ENCODE data around the gene FCHSD2.

Gene FCHSD2

DNA sequence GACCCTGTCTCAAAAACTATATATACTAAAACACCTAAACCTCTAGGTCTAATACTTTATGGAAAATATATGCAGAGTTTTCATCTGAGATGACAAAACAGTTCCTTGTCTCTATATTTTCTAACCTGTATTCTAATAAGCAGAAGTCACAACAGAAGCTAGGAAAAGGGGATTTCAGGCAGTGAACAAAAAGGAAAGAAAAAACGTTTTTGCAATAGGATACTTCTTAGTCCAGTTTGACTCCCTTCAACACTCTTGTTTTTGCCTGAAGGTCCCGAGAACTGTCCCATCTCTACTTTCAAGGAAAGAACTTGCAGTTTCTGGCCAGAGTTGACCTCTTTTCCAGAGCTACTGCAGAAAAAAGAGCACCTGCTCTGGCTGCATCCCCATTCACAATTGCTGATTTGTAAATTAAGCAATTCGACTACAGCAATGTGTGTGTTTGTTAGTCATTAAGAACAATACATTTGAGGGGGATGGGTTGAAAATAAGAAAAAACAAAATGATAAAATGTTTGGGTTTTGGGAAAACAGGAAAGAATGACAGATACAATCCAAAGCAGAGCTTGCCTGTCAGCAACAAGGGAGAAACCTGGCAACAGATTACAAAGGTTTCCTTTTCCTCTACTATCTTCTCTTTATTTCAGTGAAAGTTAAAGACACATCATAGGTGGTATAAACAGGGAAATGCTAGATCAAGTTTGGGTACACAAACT lies 160.0 kb downstream of the FCHSD2 start:
- no peak for TF ChIP-seq CTCF (IDR thresholded peaks at IDR 0.05)

DNA sequence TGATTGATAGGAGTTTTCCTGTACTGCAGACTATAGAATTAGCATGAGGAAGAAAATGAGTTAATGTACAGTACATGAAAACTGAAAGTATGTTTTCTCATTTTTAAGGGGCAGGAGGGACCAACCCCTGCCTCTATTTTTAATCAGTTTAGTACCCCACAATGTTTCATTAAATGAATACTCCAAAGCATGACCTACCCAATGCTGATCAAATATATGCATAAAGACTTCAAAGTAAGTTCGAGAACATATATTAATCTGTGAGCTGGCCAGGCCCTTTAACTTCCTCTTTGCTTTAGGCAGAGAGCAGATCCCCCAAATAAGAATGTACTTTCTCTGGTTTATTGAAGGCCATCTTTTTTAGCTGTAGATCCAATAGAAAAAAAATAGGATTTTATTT lies 161.0 kb downstream of the FCHSD2 start:
- no peak for TF ChIP-seq CTCF (IDR thresholded peaks at IDR 0.05)

DNA sequence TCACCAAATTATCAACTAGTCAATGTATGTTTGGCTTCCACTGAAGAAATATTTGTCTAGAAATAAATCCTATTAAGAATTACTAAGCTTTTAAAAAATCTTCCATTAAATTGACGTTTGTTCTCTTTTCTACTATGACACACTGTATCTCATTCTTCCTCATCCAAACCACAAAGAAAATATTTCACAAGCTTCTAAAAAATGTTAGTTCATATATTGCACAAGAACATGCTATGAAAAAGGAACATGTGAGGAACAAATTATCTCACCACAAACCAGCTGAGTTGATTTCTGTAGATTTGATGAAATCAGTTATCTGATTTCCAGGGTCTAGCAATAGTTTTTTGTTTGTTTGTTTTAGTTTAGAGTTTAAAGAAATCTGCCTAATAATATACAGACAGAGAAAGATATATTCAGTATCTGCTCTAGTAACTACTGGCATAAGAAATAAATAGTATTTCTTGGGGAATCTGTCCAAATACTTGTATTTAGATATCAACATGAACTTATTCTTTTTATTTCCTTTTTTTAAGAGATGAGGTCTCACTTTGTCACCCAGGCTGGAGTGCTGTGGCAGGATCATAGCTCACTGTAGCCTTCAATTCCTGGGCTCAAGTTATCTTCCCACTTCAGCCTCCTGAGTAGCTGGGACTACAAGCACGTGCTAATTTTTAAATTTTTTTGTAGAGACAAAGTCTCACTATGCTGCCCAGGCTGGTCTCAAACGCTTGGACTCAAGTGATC lies 166.2 kb downstream of the FCHSD2 start:
- no peak for TF ChIP-seq CTCF (IDR thresholded peaks at IDR 0.05)

GRCh38 chr11:72974487-72975205 lies 167.5 kb downstream of the FCHSD2 start:
- TF ChIP-seq CTCF (IDR thresholded peaks at IDR 0.05): no peak

GRCh38 chr11:72972496-72973128 lies 169.5 kb downstream of the FCHSD2 start:
- TF ChIP-seq CTCF (IDR thresholded peaks at IDR 0.05): no peak

GRCh38 chr11:72971192-72971967 lies 170.7 kb downstream of the FCHSD2 start:
- no peak for TF ChIP-seq CTCF (IDR thresholded peaks at IDR 0.05)
